HepG2 (cell line): ENCODE data around the gene RGS6. TPM values are rescaled to one million over a fixed set of nuclear protein-coding genes. Genes with fewer than 3 reads are reported as not detected.

Experiments used
- ATAC-seq: fragments of 200-7000 bp; cut with Tn5 transposase; 3 replicates; pipeline ENCODE4 v1.9.1; 2020; ENCODE audit warnings: mild to moderate bottlenecking, moderate library complexity
- BruUV-seq: library from RNA; stranded (reverse); fragments of 400-500 nt; replicated peaks from 2 replicates; lab custom pipeline; 2021; lab: Mats Ljungman, UMichigan
- CTCF ChIA-PET: fragments of 300-600 bp; formaldehyde crosslinking; extraction: SDS; loops from one replicate; lab custom pipeline; 2021; ENCODE audit warnings: low total read pairs, inconsistent platforms, low intra/inter-chr PET ratio; lab: Yijun Ruan, JAX
- POLR2A ChIA-PET: fragments of 350-600 bp; sonication (Branson Sonifier 250); formaldehyde crosslinking; loops from one replicate; lab custom pipeline; 2020; ENCODE audit warnings: antibody characterized with exemption, inconsistent platforms; lab: Yijun Ruan, JAX
- DNase-seq: peaks from one replicate; pipeline ENCODE4 v3.0.0-alpha.2; 2015; ENCODE audit warnings: low spot score
- FAIRE-seq: peaks from 3 replicates; lab custom pipeline; 2011; peaks lifted over from hg19 to GRCh38; lab: Jason Lieb, UNC
- H2AFZ ChIP-seq: one replicate; pipeline ENCODE4 v1.6.1; 2011; ENCODE audit warnings: low read length, inconsistent platforms
- H3K27ac ChIP-seq: fragments of 300-600 bp; 3 replicates; pipeline ENCODE4 v1.8.0; 2011; ENCODE audit warnings: mixed run types, mild to moderate bottlenecking, mixed read lengths, low read length, inconsistent platforms; ENCODE audit not compliant: insufficient read depth; ENCODE audit errors: extremely low read length
- H3K27me3 ChIP-seq, 2 experiments: fragments of 200-600 bp in 1 of 2; 2 replicates in 1 of 2; 3 replicates in 1 of 2; pipeline versions ENCODE4 v1.6.0 to v1.8.0; 2011; ENCODE audit warnings: low read length in 2 of 2, mild to moderate bottlenecking in 2 of 2, moderate library complexity in 2 of 2, inconsistent platforms in 1 of 2; ENCODE audit not compliant: insufficient read depth in 2 of 2, control insufficient read depth in 1 of 2
- H3K36me3 ChIP-seq, 2 experiments: fragments of 200-600 bp in 1 of 2; replicated peaks in 1 of 2; 2 replicates in 1 of 2; 3 replicates in 1 of 2; pipeline versions ENCODE4 v1.5.1 to v1.8.0; 2011; ENCODE audit warnings: low read length in 2 of 2, inconsistent platforms in 1 of 2; ENCODE audit not compliant: insufficient read depth in 2 of 2, control insufficient read depth in 1 of 2
- H3K4me1 ChIP-seq: 2 replicates; pipeline ENCODE4 v1.5.1; 2012; ENCODE audit warnings: low read length, inconsistent platforms; ENCODE audit not compliant: insufficient read depth
- H3K4me2 ChIP-seq: 2 replicates; pipeline ENCODE4 v1.6.0; 2011; ENCODE audit warnings: low read depth, low read length, inconsistent platforms
- H3K4me3 ChIP-seq, 3 experiments: fragments of 200-600 bp in 1 of 3; sonication (generic), shearing (Covaris generic) in 1 of 3; replicated peaks in 1 of 3; 2 replicates each; pipeline ENCODE4 v1.5.1; 2011 to 2016; ENCODE audit warnings: low read length in 3 of 3, inconsistent platforms in 2 of 3, low read depth in 2 of 3, mild to moderate bottlenecking in 2 of 3, control low read depth in 1 of 3, mixed read lengths in 1 of 3; ENCODE audit not compliant: insufficient read depth in 1 of 3
- H3K79me2 ChIP-seq: one replicate; pipeline ENCODE4 v1.6.1; 2011; ENCODE audit warnings: low read length, inconsistent platforms; ENCODE audit not compliant: insufficient read depth
- H3K9ac ChIP-seq: 2 replicates; pipeline ENCODE4 v1.6.0; 2011; ENCODE audit warnings: mild to moderate bottlenecking, low read depth, low read length, inconsistent platforms; ENCODE audit not compliant: insufficient read depth
- H3K9me3 ChIP-seq: 2 replicates; pipeline ENCODE4 v1.5.1; 2012; ENCODE audit warnings: mild to moderate bottlenecking, low read length
- H4K20me1 ChIP-seq: 2 replicates; pipeline ENCODE4 v1.6.0; 2011; ENCODE audit warnings: inconsistent platforms, mild to moderate bottlenecking, low read length, moderate library complexity; ENCODE audit not compliant: insufficient read depth
- CBX1 ChIP-seq: IDR thresholded peaks from one replicate; pipeline ENCODE4 v1.6.1; 2016; ENCODE audit warnings: antibody characterized with exemption, low read depth
- ETS1 ChIP-seq: sonication (generic); formaldehyde crosslinking; IDR thresholded peaks from 2 replicates; pipeline ENCODE4 v1.4.0; 2020; ENCODE audit warnings: missing genetic modification reagents
- FOSL2 ChIP-seq: sonication (generic); formaldehyde crosslinking; IDR thresholded peaks from 2 replicates; pipeline ENCODE4 v1.4.0; 2020; ENCODE audit warnings: missing genetic modification reagents
- FOXO4 ChIP-seq: sonication (generic); formaldehyde crosslinking; conservative IDR thresholded peaks from 2 replicates; pipeline ENCODE4 v1.8.1; 2023; ENCODE audit warnings: missing genetic modification reagents
- PBX3 ChIP-seq: sonication (generic); formaldehyde crosslinking; IDR thresholded peaks from 2 replicates; pipeline ENCODE4 v1.8.1; 2023; ENCODE audit warnings: missing genetic modification reagents, inconsistent platforms, borderline replicate concordance
- SAFB2 ChIP-seq: sonication (generic); formaldehyde crosslinking; IDR thresholded peaks from 2 replicates; pipeline ENCODE4 v1.5.1; 2020; ENCODE audit warnings: missing genetic modification reagents, low read depth, mild to moderate bottlenecking, borderline replicate concordance
- TAF15 ChIP-seq: fragments of 200-400 bp; formaldehyde crosslinking; IDR thresholded peaks from one replicate; pipeline ENCODE4 v1.6.1; 2018; ENCODE audit warnings: mild to moderate bottlenecking, low read depth, low read length; ENCODE audit not compliant: poor library complexity, severe bottlenecking
- ZBTB44 ChIP-seq: sonication (generic); formaldehyde crosslinking; IDR thresholded peaks from 2 replicates; pipeline ENCODE4 v1.4.0; 2020; ENCODE audit warnings: missing genetic modification reagents
- ZNF260 ChIP-seq: sonication (generic); formaldehyde crosslinking; IDR thresholded peaks from 2 replicates; pipeline ENCODE4 v1.4.0; 2020; ENCODE audit warnings: missing genetic modification reagents, low read depth, mild to moderate bottlenecking, borderline replicate concordance
- ZNF335 ChIP-seq: sonication (generic); formaldehyde crosslinking; IDR thresholded peaks from 2 replicates; pipeline ENCODE4 v1.4.0; 2020; ENCODE audit warnings: missing genetic modification reagents
- WGBS: methylation state at CpG from one replicate; pipeline ENCODE4 v1.1.6; 2017; ENCODE audit warnings: low lambda C conversion rate; 5-methylcytosine and 5-hydroxymethylcytosine counted together
- in situ Hi-C: cut with HindIII; loops from 2 replicates; pipeline ENCODE4 v1.10.0; 2017; ENCODE audit warnings: low pct_unique_long_range_greater_than_20kb; ENCODE audit not compliant: extremely low pct_ligation_motif_present
- intact Hi-C: fragments of 100-400 bp; cut with micrococcal nuclease; formaldehyde crosslinking; loops from one replicate; pipeline ENCODE4 v1.10.0; 2022; ENCODE audit not compliant: unreplicated experiment
- polyA plus RNA-seq, 8 experiments: library from polyadenylated mRNA; depleted of rRNA in 3 of 8; stranded (reverse) in 7 of 8; unstranded in 1 of 8; fragments of >200 nt; fragmentation: Illumina TruSeq in 4 of 8; extraction: Trizol in 4 of 8; gene quantifications; 2 replicates each; pipeline versions ENCODE4 v1.2.1 to v1.2.3, GENCODE V29; 2011 to 2016; ENCODE audit warnings: low read depth in 4 of 8, missing spikeins in 1 of 8, mixed read lengths in 1 of 8; ENCODE audit not compliant: insufficient read depth in 1 of 8
- total RNA-seq, 5 experiments: library from RNA; depleted of rRNA; stranded (reverse); fragments of >200 nt; fragmentation: Illumina TruSeq; extraction: Trizol; gene quantifications; 2 replicates each; pipeline ENCODE4 v1.2.3, GENCODE V29; 2016; ENCODE audit warnings: low read depth in 1 of 5

The RGS6 gene
- total and polyA plus RNA-seq, 2 of the 13 experiments (the other 11 are each of a cell fraction or from before 2014, with no cell fraction given): not detected

- H2AFZ ChIP-seq: no peak overlapping the region
- H3K27ac ChIP-seq: no peak overlapping the region
- POLR2A ChIA-PET: no interaction called here
- DNase-seq: no peak
- H3K4me1 ChIP-seq: no peaks in the 10 kb centered on the region
- no peak for FAIRE-seq
- no peaks in the 10 kb centered on the region for H4K20me1 ChIP-seq
- no peak overlapping the region for H3K4me2 ChIP-seq
- no peak overlapping the region for H3K4me3 ChIP-seq
- CTCF ChIA-PET: no interaction called here
- intact Hi-C loops: no loop called here
- H3K27me3 ChIP-seq: no peaks in the 10 kb centered on the region
- no peaks in the 10 kb centered on the region for H3K36me3 ChIP-seq
- no peak for TF ChIP-seq ZNF335
- TF ChIP-seq TAF15: no peak
- no peak for TF ChIP-seq FOXO4 (CRISPR knock-in tag)
- no peak for TF ChIP-seq FOSL2 (CRISPR knock-in tag)
- no peak for TF ChIP-seq CBX1
- TF ChIP-seq PBX3 (CRISPR knock-in tag): no peak
- TF ChIP-seq ETS1 (CRISPR knock-in tag): no peak
- no peak for TF ChIP-seq ZBTB44
- TF ChIP-seq ZNF260: no peak
- TF ChIP-seq SAFB2 (CRISPR knock-in tag): no peak
- BruUV-seq: no TSS peak
- WGBS: 21% methylated on average over 2 of the region's 2 CpGs
- no peaks in the 10 kb centered on the region for H3K79me2 ChIP-seq
- no peak overlapping the region for H3K9ac ChIP-seq
- in situ Hi-C loops: no loop called here
- H3K9me3 ChIP-seq: peaks cover 4% of the 10 kb centered on the region; the same call in 1 of the 2 replicates
- ATAC-seq: no peak
Observed at GRCh38 chr14:72045271-72045670, 113.0 kb downstream of the RGS6 start.
